Measurements from ENCODE around the gene KRTAP3-1.
"Not testable (repeated sequence)": the region's sequence is repeated elsewhere in the genome, so short reads cannot be mapped to it uniquely, and the experiment has no call there.

The KRTAP3-1 gene

GRCh38 chr17:41015454-41015853 lies 6.5 kb upstream of the KRTAP3-1 start:
- no peak for DNase-seq (ENCODE audit: low spot score)

GRCh38 chr17:41013606-41014005 lies 4.7 kb upstream of the KRTAP3-1 start:
- DNase-seq (ENCODE audit: low spot score), result no peak

GRCh38 chr17:41013181-41013580 lies 4.3 kb upstream of the KRTAP3-1 start:
- no peak for DNase-seq (ENCODE audit: low spot score)

GRCh38 chr17:41012326-41013120 lies 3.6 kb upstream of the KRTAP3-1 start:
- no peak for DNase-seq (ENCODE audit: low spot score)

- DNase-seq (ENCODE audit: low spot score), result no peak
These were observed 1.5 kb upstream of the KRTAP3-1 start for GRCh38 chr17:41010441-41010840.

GRCh38 chr17:41009936-41010335 lies 1.0 kb upstream of the KRTAP3-1 start:
- no peak for DNase-seq (ENCODE audit: low spot score)

GRCh38 chr17:41009301-41009760 lies 403 bp upstream of the KRTAP3-1 start:
- DNase-seq (ENCODE audit: low spot score), result no peak

- DNase-seq (ENCODE audit: low spot score), result no peak
These were observed 4.5 kb downstream of the KRTAP3-1 start for GRCh38 chr17:41004397-41004796.

- DNase-seq (ENCODE audit: low spot score), result no peak
These were observed 5.0 kb downstream of the KRTAP3-1 start for GRCh38 chr17:41003926-41004325.

GRCh38 chr17:41002814-41003213 lies 6.1 kb downstream of the KRTAP3-1 start:
- DNase-seq (ENCODE audit: low spot score), result no peak

- DNase-seq (ENCODE audit: low spot score), result no peak
These were observed 7.1 kb downstream of the KRTAP3-1 start for GRCh38 chr17:41001795-41002194.

GRCh38 chr17:40999563-40999962 lies 9.4 kb downstream of the KRTAP3-1 start, which contains the start of gene KRTAP3-2:
TSS of gene KRTAP3-2 (minus strand) at chr17:40999906. CDS start at chr17:40999853, 53 bp downstream.
- not testable (repeated sequence) for DNase-seq (ENCODE audit: low spot score)

- no peak for DNase-seq (ENCODE audit: low spot score)
These were observed 11.6 kb downstream of the KRTAP3-1 start for GRCh38 chr17:40997361-40997760.

GRCh38 chr17:40996829-40997228 lies 12.1 kb downstream of the KRTAP3-1 start:
- DNase-seq (ENCODE audit: low spot score), result no peak

GRCh38 chr17:40995116-40995515 lies 13.8 kb downstream of the KRTAP3-1 start:
- no peak for DNase-seq (ENCODE audit: low spot score)

GRCh38 chr17:40993839-40994238 lies 15.1 kb downstream of the KRTAP3-1 start, which contains the start of gene KRTAP3-3:
TSS of gene KRTAP3-3 (minus strand) at chr17:40994164. CDS start at chr17:40994097, 67 bp downstream.
- no peak for DNase-seq (ENCODE audit: low spot score)

GRCh38 chr17:40993084-40993483 lies 15.8 kb downstream of the KRTAP3-1 start:
- DNase-seq (ENCODE audit: low spot score), result no peak

GRCh38 chr17:40992666-40993065 lies 16.3 kb downstream of the KRTAP3-1 start:
- DNase-seq (ENCODE audit: low spot score), result no peak

- no peak for DNase-seq (ENCODE audit: low spot score)
These were observed 22.0 kb downstream of the KRTAP3-1 start for GRCh38 chr17:40986920-40987319.

GRCh38 chr17:40984226-40984625 lies 24.7 kb downstream of the KRTAP3-1 start, which contains the start of gene KRT40:
TSS of gene KRT40 (minus strand) at chr17:40984326. CDS start at chr17:40984273, 53 bp downstream.
- DNase-seq (ENCODE audit: low spot score), result no peak

GRCh38 chr17:40981115-40981514 lies 27.8 kb downstream of the KRTAP3-1 start:
- DNase-seq (ENCODE audit: low spot score), result no peak

GRCh38 chr17:40980596-40980995 lies 28.3 kb downstream of the KRTAP3-1 start:
- DNase-seq (ENCODE audit: low spot score), result no peak

- DNase-seq (ENCODE audit: low spot score), result no peak
These were observed 28.8 kb downstream of the KRTAP3-1 start for GRCh38 chr17:40980117-40980516.

Measured in CD4-positive, alpha-beta T cell treated with Interleukin-2 at 100 ng/mL for 4 hours (primary cell).